Body of pancreas (tissue), 4 donors: ENCODE results near the gene LMO7.

Source experiments
- POLR2A ChIP-seq, 3 donors: fragments of 450-650 bp; IDR thresholded peaks; one replicate each; pipeline ENCODE4 v1.6.1; 2016; ENCODE audit warnings: antibody characterized with exemption in 3 of 3, mild to moderate bottlenecking in 2 of 3
- TF ChIP-seq, protein P1 (sequence below), 7 experiments: fragments of 450-650 bp in 4 of 7; fragments of 200-600 bp in 3 of 7; sonication (generic) in 3 of 7; IDR thresholded peaks; one replicate each; pipeline ENCODE4 v1.5.1; 2016 to 2019; ENCODE audit warnings: antibody characterized with exemption in 7 of 7

DNA sequence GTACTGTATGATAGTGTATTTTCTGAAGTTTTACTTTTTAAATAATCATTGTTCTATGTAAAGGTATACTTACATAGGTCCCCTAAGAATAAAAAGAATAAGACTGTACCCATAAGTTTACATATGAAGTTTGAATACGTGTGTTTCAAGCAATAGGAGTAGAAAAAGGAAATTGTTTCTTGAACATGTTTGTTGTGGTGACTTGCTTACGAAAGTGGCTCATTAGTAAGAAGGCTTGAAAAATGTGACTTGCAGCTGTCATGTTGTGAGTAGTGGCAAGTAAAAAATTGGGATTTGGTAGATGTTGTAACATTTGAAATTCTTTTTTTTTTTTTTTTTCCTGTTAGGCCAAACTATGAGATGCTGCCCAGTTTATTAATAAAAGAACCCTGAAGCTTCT lies 203.3 kb downstream of the LMO7 start:
- TF ChIP-seq, protein P1, sequence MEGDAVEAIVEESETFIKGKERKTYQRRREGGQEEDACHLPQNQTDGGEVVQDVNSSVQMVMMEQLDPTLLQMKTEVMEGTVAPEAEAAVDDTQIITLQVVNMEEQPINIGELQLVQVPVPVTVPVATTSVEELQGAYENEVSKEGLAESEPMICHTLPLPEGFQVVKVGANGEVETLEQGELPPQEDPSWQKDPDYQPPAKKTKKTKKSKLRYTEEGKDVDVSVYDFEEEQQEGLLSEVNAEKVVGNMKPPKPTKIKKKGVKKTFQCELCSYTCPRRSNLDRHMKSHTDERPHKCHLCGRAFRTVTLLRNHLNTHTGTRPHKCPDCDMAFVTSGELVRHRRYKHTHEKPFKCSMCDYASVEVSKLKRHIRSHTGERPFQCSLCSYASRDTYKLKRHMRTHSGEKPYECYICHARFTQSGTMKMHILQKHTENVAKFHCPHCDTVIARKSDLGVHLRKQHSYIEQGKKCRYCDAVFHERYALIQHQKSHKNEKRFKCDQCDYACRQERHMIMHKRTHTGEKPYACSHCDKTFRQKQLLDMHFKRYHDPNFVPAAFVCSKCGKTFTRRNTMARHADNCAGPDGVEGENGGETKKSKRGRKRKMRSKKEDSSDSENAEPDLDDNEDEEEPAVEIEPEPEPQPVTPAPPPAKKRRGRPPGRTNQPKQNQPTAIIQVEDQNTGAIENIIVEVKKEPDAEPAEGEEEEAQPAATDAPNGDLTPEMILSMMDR (IDR thresholded peaks at IDR 0.05), result no peak
- no peak for TF ChIP-seq POLR2A (IDR thresholded peaks at IDR 0.05)
